Spleen (tissue), 11 donors: ENCODE data around the gene CACNA2D2. TPM values are rescaled to one million over a fixed set of nuclear protein-coding genes. Genes with fewer than 3 reads are reported as not detected.

Experiments used
- DNase-seq: peaks from one replicate; pipeline ENCODE4 v3.0.0-alpha.2; 2020
- H3K27ac ChIP-seq, 8 donors: fragments of 200-600 bp; sonication (generic) in 7 of 8; 1 replicate in 4 of 8; 2 replicates in 4 of 8; pipeline versions ENCODE4 v1.5.0 to v1.8.0; 2016 to 2021; ENCODE audit warnings: inconsistent platforms in 4 of 8, mild to moderate bottlenecking in 4 of 8, moderate library complexity in 1 of 8
- H3K27me3 ChIP-seq, 7 donors: fragments of 200-600 bp; sonication (generic) in 6 of 7; replicated peaks in 1 of 7; 1 replicate in 4 of 7; 2 replicates in 3 of 7; pipeline versions ENCODE4 v1.5.0 to v1.8.0; 2016 to 2021; ENCODE audit warnings: inconsistent platforms in 3 of 7, mild to moderate bottlenecking in 1 of 7
- H3K36me3 ChIP-seq, 6 donors: fragments of 200-600 bp; sonication (generic) in 5 of 6; 1 replicate in 4 of 6; 2 replicates in 2 of 6; pipeline versions ENCODE4 v1.5.0 to v1.8.0; 2016 to 2021; ENCODE audit warnings: inconsistent platforms in 2 of 6
- H3K4me1 ChIP-seq, 6 donors: fragments of 200-600 bp; sonication (generic) in 5 of 6; 1 replicate in 3 of 6; 2 replicates in 3 of 6; pipeline versions ENCODE4 v1.5.0 to v1.8.0; 2016 to 2021; ENCODE audit warnings: inconsistent platforms in 3 of 6
- H3K4me3 ChIP-seq, 8 donors: fragments of 200-600 bp; sonication (generic) in 7 of 8; 1 replicate in 4 of 8; 2 replicates in 4 of 8; pipeline versions ENCODE4 v1.5.0 to v1.8.0; 2016 to 2021; ENCODE audit warnings: inconsistent platforms in 4 of 8, mild to moderate bottlenecking in 4 of 8, moderate library complexity in 2 of 8
- H3K9me3 ChIP-seq, 8 donors: fragments of 200-600 bp; sonication (generic) in 7 of 8; 1 replicate in 4 of 8; 2 replicates in 4 of 8; pipeline versions ENCODE4 v1.5.0 to v1.8.0; 2016 to 2021; ENCODE audit warnings: inconsistent platforms in 4 of 8
- CTCF ChIP-seq, 11 experiments: fragments of 200-600 bp in 7 of 11; fragments of 450-650 bp in 4 of 11; sonication (generic) in 4 of 11; IDR thresholded peaks in 8 of 11; conservative IDR thresholded peaks in 3 of 11; 1 replicate in 7 of 11; 2 replicates in 4 of 11; pipeline versions ENCODE4 v1.4.0 to v1.8.0; 2016 to 2021; ENCODE audit warnings: antibody characterized with exemption in 11 of 11, inconsistent platforms in 4 of 11, mild to moderate bottlenecking in 1 of 11
- POLR2A ChIP-seq, 3 donors: fragments of 450-650 bp; IDR thresholded peaks; one replicate each; pipeline ENCODE4 v1.5.1; 2017; ENCODE audit warnings: antibody characterized with exemption in 3 of 3, mild to moderate bottlenecking in 1 of 3
- POLR2AphosphoS5 ChIP-seq, 3 donors: sonication (generic); formaldehyde crosslinking; IDR thresholded peaks; one replicate each; pipeline ENCODE4 v1.5.1; 2017; ENCODE audit warnings: antibody characterized with exemption in 3 of 3
- WGBS, 5 donors: extraction: QIAGEN DNeasy Blood & Tissue Kit in 3 of 5; methylation state at CpG; one replicate each; pipeline versions ENCODE4 v1.1.5 to v1.1.7; 2013 to 2018; 5-methylcytosine and 5-hydroxymethylcytosine counted together
- intact Hi-C: fragments of 100-400 bp; cut with DNase I; formaldehyde crosslinking; loops from one replicate; pipeline ENCODE4 v1.15.0; 2023; ENCODE audit warnings: low total_unique reads
- polyA plus RNA-seq, 3 donors: library from polyadenylated mRNA; stranded (reverse); fragments of 200-250 nt; gene quantifications; one replicate each; pipeline ENCODE4 v1.2.1, GENCODE V29; 2013
- total RNA-seq, 7 donors: library from RNA; depleted of rRNA in 3 of 7; stranded (reverse); fragments of >200 nt in 3 of 7; fragmentation: NEBNext Ultra II Directional in 4 of 7; extraction: Animal tissue kit (Norgen Biotek cat#: 25700) in 4 of 7; gene quantifications; one replicate each; pipeline versions ENCODE4 v1.1.0 to v1.2.1, GENCODE V29; 2016 to 2021
- donor health status: healthy with polysubstance abuse.
- donor health status: DM: no; HTN: no; CAD: no; lungs with moderate emphysema.
- donor health status: DM: no; HTN: no; CAD: no.
- donor health status: Bipolar disorder and iron deficiency.
- donor health status: healthy.
- donor health status: DM: no; HTN: no; CAD: no.
- donor health status: DM: yes; HTN: yes; CAD: no.

Gene CACNA2D2
- total and polyA plus RNA-seq, 10 donors: 0.24 to 3.2 (median 1.2) TPM

GRCh38 chr3:50416736-50417636, 86.4 kb downstream of the CACNA2D2 start:
- Histone ChIP-seq H3K27me3 (no peaks in the 10 kb centered on the region), H3K9me3 (no peaks in the 10 kb centered on the region), H3K4me1 (peaks cover 0 to 12% (median 0%) of the 10 kb centered on the region in 6 donors), H3K27ac (no peak overlapping the region), H3K4me3 (no peak overlapping the region), H3K36me3 (no peaks in the 10 kb centered on the region)
- 74 to 90% (median 86%) methylated on average over 8 to 9 of the region's 9 CpGs for WGBS, 5 donors
- DNase-seq: no peak
- no peak for TF ChIP-seq POLR2AphosphoS5 (IDR thresholded peaks at IDR 0.05)
- no peak for TF ChIP-seq CTCF (IDR thresholded peaks at IDR 0.05 in 8 of 11, conservative IDR thresholded peaks at IDR 0.05 in 3 of 11)
- no peak for TF ChIP-seq POLR2A (IDR thresholded peaks at IDR 0.05)
- intact Hi-C loops: no loop called here

DNA sequence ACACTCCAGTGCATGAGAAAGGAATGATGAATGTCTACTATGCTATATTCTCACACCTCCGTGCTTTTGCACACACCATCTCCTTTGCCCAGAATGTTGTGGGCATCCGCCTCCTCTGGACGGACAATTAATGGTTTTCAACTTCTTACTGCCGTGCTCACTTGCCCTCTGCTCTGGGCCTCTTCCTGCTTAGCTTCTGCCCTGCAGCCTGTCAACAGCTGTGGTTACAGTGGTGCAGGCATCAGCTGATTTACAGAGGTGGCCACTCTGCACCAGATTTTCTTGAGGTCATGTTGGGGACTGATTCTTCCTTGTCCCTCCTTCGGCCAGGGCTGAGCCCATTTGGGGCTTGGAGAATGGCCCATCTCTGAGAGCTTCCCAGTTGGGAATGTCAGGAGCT, 87.6 kb downstream of the CACNA2D2 start:
- DNase-seq: no peak
- TF ChIP-seq POLR2AphosphoS5 (IDR thresholded peaks at IDR 0.05): no peak
- no peak for TF ChIP-seq POLR2A (IDR thresholded peaks at IDR 0.05)
- TF ChIP-seq CTCF (IDR thresholded peaks at IDR 0.05 in 8 of 11, conservative IDR thresholded peaks at IDR 0.05 in 3 of 11): no peak
- H3K9me3 ChIP-seq: no peaks in the 10 kb centered on the region
- no peaks in the 10 kb centered on the region for H3K36me3 ChIP-seq
- no peaks in the 10 kb centered on the region for H3K27me3 ChIP-seq
- no peak overlapping the region for H3K4me3 ChIP-seq
- WGBS, 5 donors: 23 to 47% (median 32%) methylated on average over 5 of the region's 5 CpGs
- H3K4me1 ChIP-seq: peaks cover 0 to 12% (median 0%) of the 10 kb centered on the region in 6 donors
- H3K27ac ChIP-seq: no peak overlapping the region
- intact Hi-C loops: no loop called here

DNA sequence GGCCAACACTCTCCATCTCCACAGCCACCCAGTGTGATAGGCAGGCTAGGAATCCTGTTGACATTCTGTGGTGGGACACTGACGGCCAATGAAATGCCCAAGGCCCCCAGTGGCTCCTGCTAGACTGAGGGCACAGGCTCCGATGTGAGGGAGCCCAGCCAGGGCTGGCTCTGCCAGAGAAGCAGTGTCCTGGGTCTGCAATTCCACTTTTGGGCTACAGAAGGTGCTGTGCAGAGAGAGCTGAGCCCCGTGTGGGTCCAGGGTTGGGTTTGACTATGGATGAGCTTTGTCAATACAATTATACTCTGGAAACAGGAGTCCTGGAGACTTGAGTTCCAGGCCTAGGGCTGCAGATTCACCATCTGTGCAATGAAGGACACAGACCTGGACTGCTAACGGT, 88.4 kb downstream of the CACNA2D2 start:
- Histone ChIP-seq H3K4me3 (no peak overlapping the region), H3K27me3 (no peaks in the 10 kb centered on the region), H3K4me1 (peaks cover 0 to 12% (median 0%) of the 10 kb centered on the region in 6 donors), H3K36me3 (no peaks in the 10 kb centered on the region), H3K9me3 (no peaks in the 10 kb centered on the region), H3K27ac (no peak overlapping the region)
- TF ChIP-seq POLR2AphosphoS5 (IDR thresholded peaks at IDR 0.05): no peak
- no peak for TF ChIP-seq CTCF (IDR thresholded peaks at IDR 0.05 in 8 of 11, conservative IDR thresholded peaks at IDR 0.05 in 3 of 11)
- no peak for TF ChIP-seq POLR2A (IDR thresholded peaks at IDR 0.05)
- intact Hi-C loops: no loop called here
- WGBS, 5 donors: 67 to 80% (median 77%) methylated on average over 3 to 4 of the region's 4 CpGs
- no peak for DNase-seq

DNA sequence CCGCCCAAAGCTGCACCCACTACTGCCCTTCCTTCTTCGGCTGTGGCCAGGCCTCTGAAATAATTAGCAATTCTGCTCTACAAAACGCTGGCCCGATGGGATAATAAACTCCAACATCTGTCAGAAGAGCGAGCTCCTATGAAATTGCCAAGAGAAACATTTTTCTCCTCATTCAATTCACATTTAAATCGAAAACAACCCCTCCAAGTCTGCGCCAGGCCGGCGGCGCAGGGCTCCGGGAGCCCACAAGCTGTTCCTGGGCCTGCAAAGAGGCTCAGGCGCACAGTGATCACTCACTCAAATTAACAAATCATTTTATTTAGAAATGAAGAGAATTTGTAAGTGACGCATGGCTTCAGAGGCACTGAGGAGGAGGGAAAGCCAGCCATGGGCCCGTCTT, 88.8 kb downstream of the CACNA2D2 start:
- Histone ChIP-seq H3K4me3 (no peak overlapping the region), H3K9me3 (no peaks in the 10 kb centered on the region), H3K4me1 (peaks cover 0 to 12% (median 0%) of the 10 kb centered on the region in 6 donors), H3K27ac (no peak overlapping the region), H3K27me3 (no peaks in the 10 kb centered on the region), H3K36me3 (no peaks in the 10 kb centered on the region)
- WGBS, 5 donors: 90 to 97% (median 92%) methylated on average over 14 of the region's 14 CpGs
- DNase-seq: no peak
- TF ChIP-seq POLR2AphosphoS5 (IDR thresholded peaks at IDR 0.05) (no peak), CTCF (IDR thresholded peaks at IDR 0.05 in 8 of 11, conservative IDR thresholded peaks at IDR 0.05 in 3 of 11) (no peak), POLR2A (IDR thresholded peaks at IDR 0.05) (no peak)
- intact Hi-C loops: no loop called here
